ENCODE measurements around the gene DOCK6.

DNA sequence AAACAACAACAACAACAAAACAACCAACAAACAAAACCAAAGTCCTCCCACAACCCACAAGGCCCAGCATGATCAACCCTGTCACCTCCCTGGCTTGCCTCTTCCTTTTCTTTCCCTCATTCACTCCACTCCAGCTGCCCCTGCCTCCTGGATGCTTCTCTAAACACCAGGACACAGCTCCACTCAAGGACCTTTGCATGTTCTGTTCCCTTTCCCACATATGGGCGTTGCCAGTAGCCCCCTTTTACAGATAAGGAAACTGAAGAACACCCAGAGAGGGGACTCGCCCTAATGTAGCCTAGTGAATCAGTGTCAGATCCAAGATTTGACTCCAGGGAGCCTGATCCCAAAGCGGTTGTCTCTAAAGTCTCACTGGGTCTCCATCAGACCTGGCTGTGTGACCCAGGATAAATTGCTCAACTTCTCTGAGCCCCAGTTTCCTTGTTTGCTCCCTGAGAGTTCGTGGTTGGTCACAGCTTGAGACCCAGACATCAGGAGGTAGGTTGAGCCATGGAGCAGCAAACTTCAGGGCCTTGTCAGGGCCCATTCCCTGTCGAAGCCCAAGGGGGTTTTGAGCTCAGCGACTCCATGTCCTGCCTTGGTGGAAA lies 3.0 kb upstream of the DOCK6 start:
- TF ChIP-seq POLR2A (IDR thresholded peaks at IDR 0.05), result no peak
- TF ChIP-seq, protein P1, sequence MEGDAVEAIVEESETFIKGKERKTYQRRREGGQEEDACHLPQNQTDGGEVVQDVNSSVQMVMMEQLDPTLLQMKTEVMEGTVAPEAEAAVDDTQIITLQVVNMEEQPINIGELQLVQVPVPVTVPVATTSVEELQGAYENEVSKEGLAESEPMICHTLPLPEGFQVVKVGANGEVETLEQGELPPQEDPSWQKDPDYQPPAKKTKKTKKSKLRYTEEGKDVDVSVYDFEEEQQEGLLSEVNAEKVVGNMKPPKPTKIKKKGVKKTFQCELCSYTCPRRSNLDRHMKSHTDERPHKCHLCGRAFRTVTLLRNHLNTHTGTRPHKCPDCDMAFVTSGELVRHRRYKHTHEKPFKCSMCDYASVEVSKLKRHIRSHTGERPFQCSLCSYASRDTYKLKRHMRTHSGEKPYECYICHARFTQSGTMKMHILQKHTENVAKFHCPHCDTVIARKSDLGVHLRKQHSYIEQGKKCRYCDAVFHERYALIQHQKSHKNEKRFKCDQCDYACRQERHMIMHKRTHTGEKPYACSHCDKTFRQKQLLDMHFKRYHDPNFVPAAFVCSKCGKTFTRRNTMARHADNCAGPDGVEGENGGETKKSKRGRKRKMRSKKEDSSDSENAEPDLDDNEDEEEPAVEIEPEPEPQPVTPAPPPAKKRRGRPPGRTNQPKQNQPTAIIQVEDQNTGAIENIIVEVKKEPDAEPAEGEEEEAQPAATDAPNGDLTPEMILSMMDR (IDR thresholded peaks at IDR 0.05), result no peak
